Gastroesophageal sphincter (tissue), 3 donors: ENCODE results near the gene ANXA11.

Source experiments
- CTCF ChIP-seq, 4 experiments: fragments of 200-600 bp in 2 of 4; fragments of 450-650 bp in 2 of 4; sonication (generic) in 1 of 4; IDR thresholded peaks; one replicate each; pipeline ENCODE4 v1.5.1; 2017 to 2019; ENCODE audit warnings: antibody characterized with exemption in 4 of 4, mild to moderate bottlenecking in 2 of 4, moderate library complexity in 2 of 4
- EP300 ChIP-seq: sonication (generic); formaldehyde crosslinking; IDR thresholded peaks from one replicate; pipeline ENCODE4 v1.6.1; 2017; ENCODE audit warnings: antibody characterized with exemption, mild to moderate bottlenecking
- POLR2A ChIP-seq, 2 donors: fragments of 450-650 bp; IDR thresholded peaks; one replicate each; pipeline ENCODE4 v1.6.1; 2017; ENCODE audit warnings: antibody characterized with exemption in 2 of 2, mild to moderate bottlenecking in 2 of 2, moderate library complexity in 1 of 2
- POLR2AphosphoS5 ChIP-seq: sonication (generic); formaldehyde crosslinking; IDR thresholded peaks from one replicate; pipeline ENCODE4 v1.6.1; 2017; ENCODE audit warnings: antibody characterized with exemption

GRCh38 chr10:80118669-80119068 lies 86.7 kb downstream of the ANXA11 start:
- TF ChIP-seq CTCF (IDR thresholded peaks at IDR 0.05) = no peak
- no peak for TF ChIP-seq POLR2A (IDR thresholded peaks at IDR 0.05)
- TF ChIP-seq EP300 = no peak
- no peak for TF ChIP-seq POLR2AphosphoS5
